ENCODE measurements around the gene ABL1. TPM values are rescaled to one million over a fixed set of nuclear protein-coding genes. Genes with fewer than 3 reads are reported as not detected.

The ABL1 gene
- total RNA-seq, 1 donor from 2014 or later, result 92.4 TPM

- no peak for DNase-seq (ENCODE audit: low spot score)
Observed at GRCh38 chr9:130914417-130915095, 79.5 kb downstream of the ABL1 start.

- no peak for DNase-seq (ENCODE audit: low spot score)
Observed at GRCh38 chr9:130915096-130915447, 80.0 kb downstream of the ABL1 start.

GRCh38 chr9:130917168-130917960 lies 82.3 kb downstream of the ABL1 start:
- no peak for DNase-seq (ENCODE audit: low spot score)

GRCh38 chr9:130918101-130918825 lies 83.2 kb downstream of the ABL1 start:
- DNase-seq (ENCODE audit: low spot score), result no peak

- DNase-seq (ENCODE audit: low spot score), result no peak
Observed at GRCh38 chr9:130918826-130919558, 83.9 kb downstream of the ABL1 start.

- DNase-seq (ENCODE audit: low spot score), result no peak
Observed at GRCh38 chr9:130919559-130920145, 84.6 kb downstream of the ABL1 start.

GRCh38 chr9:130920233-130920632 lies 85.2 kb downstream of the ABL1 start:
- no peak for DNase-seq (ENCODE audit: low spot score)

GRCh38 chr9:130920762-130921299 lies 85.8 kb downstream of the ABL1 start:
- no peak for DNase-seq (ENCODE audit: low spot score)

GRCh38 chr9:130921300-130921988 lies 86.4 kb downstream of the ABL1 start:
- no peak for DNase-seq (ENCODE audit: low spot score)

GRCh38 chr9:130921989-130922892 lies 87.2 kb downstream of the ABL1 start:
- DNase-seq (ENCODE audit: low spot score), result no peak

GRCh38 chr9:130922893-130923610 lies 88.0 kb downstream of the ABL1 start:
- no peak for DNase-seq (ENCODE audit: low spot score)

- DNase-seq (ENCODE audit: low spot score), result no peak
Observed at GRCh38 chr9:130923611-130924447, 88.8 kb downstream of the ABL1 start.

- no peak for DNase-seq (ENCODE audit: low spot score)
Observed at GRCh38 chr9:130924448-130924788, 89.4 kb downstream of the ABL1 start.

- DNase-seq (ENCODE audit: low spot score), result no peak
Observed at GRCh38 chr9:130925050-130925678, 90.1 kb downstream of the ABL1 start.

- no peak for DNase-seq (ENCODE audit: low spot score)
Observed at GRCh38 chr9:130927338-130927737, 92.3 kb downstream of the ABL1 start.

GRCh38 chr9:130927995-130928900 lies 93.2 kb downstream of the ABL1 start:
- DNase-seq (ENCODE audit: low spot score), result no peak
